Measurements from ENCODE around the gene PROC.
A peak's percentile ranks its signal among the peaks of the same experiment; 100 is the strongest.

The PROC gene

GRCh38 chr2:127386764-127387654, 31.2 kb upstream of the PROC start (continued):
- TF ChIP-seq PATZ1 (tag by site-specific recombination; IDR thresholded peaks at IDR 0.05) (peak; percentile 75; the same call in 1 of the 2 replicates), ZBTB26 (tag by site-specific recombination; optimal IDR thresholded peaks at IDR 0.05) (peak; percentile 84), HOXD13 (CRISPR knock-in tag; IDR thresholded peaks at IDR 0.05; ENCODE audit: borderline replicate concordance) (no peak), KLF17 (tag by site-specific recombination; IDR thresholded peaks at IDR 0.05) (no peak), ZBTB17 (tag by site-specific recombination; IDR thresholded peaks at IDR 0.05) (peak; percentile 41; the same call in 1 of the 2 replicates), ZNF280D (tag by site-specific recombination; IDR thresholded peaks at IDR 0.05) (no peak), MZF1 (tag by site-specific recombination; IDR thresholded peaks at IDR 0.05; ENCODE audit: borderline replicate concordance) (no peak), ZNF670 (tag by site-specific recombination; IDR thresholded peaks at IDR 0.05; ENCODE audit: low read depth) (no peak), PRDM10 (tag by site-specific recombination; IDR thresholded peaks at IDR 0.05) (peak; percentile 69), GFI1B (tag by site-specific recombination; IDR thresholded peaks at IDR 0.05) (0 out of 2 replicates have a peak, but pooled peaks have one; percentile 27), ZNF514 (tag by site-specific recombination; IDR thresholded peaks at IDR 0.05) (no peak), ZNF366 (tag by site-specific recombination; conservative IDR thresholded peaks at IDR 0.05) (no peak), SP2 (tag by site-specific recombination; IDR thresholded peaks at IDR 0.05) (peak; percentile 29; the same call in 1 of the 2 replicates), ZNF341 (tag by site-specific recombination; IDR thresholded peaks at IDR 0.05; ENCODE audit: low read depth) (peak; percentile 59), TCF7L2 (IDR thresholded peaks at IDR 0.05; ENCODE audit: borderline replicate concordance, low read depth, low read length) (no peak), ZIC2 (tag by site-specific recombination; IDR thresholded peaks at IDR 0.05) (peak; percentile 78), GLIS2 (tag by site-specific recombination; IDR thresholded peaks at IDR 0.05) (peak; percentile 82), ZNF544 (tag by site-specific recombination; IDR thresholded peaks at IDR 0.05) (no peak), SP3 (tag by site-specific recombination; IDR thresholded peaks at IDR 0.05) (peak; percentile 53), ZNF76 (tag by site-specific recombination; IDR thresholded peaks at IDR 0.05; ENCODE audit: borderline replicate concordance, low read depth) (no peak), ZNF692 (tag by site-specific recombination; IDR thresholded peaks at IDR 0.05) (peak; percentile 56), ZNF48 (tag by site-specific recombination; IDR thresholded peaks at IDR 0.05) (no peak), EGR2 (tag by site-specific recombination; IDR thresholded peaks at IDR 0.05; ENCODE audit: low read depth) (no peak), ZNF423 (tag by site-specific recombination; IDR thresholded peaks at IDR 0.05) (peak; percentile 23; the same call in 1 of the 2 replicates), TRIM28 (IDR thresholded peaks at IDR 0.05; ENCODE audit: borderline replicate concordance, low read length) (no peak), ZBTB20 (tag by site-specific recombination; IDR thresholded peaks at IDR 0.05) (peak; percentile 26; the same call in 1 of the 2 replicates), ZBTB8A (tag by site-specific recombination; IDR thresholded peaks at IDR 0.05) (peak; percentile 59)

All from HEK293 (cell line).